GM18951 (cell line): Measurements from ENCODE around the gene UBE2I.
"Not testable (repeated sequence)": the region's sequence is repeated elsewhere in the genome, so short reads cannot be mapped to it uniquely, and the experiment has no call there.

Source experiments
- POLR2A ChIP-seq: IDR thresholded peaks from 4 replicates; pipeline ENCODE4 v1.6.1; 2011; ENCODE audit warnings: mild to moderate bottlenecking; ENCODE audit not compliant: insufficient read length, insufficient read depth; ENCODE audit errors: extremely low read depth
- in situ Hi-C: fragments of 300-500 bp; cut with MboI; formaldehyde crosslinking; loops from one replicate; pipeline ENCODE4 v1.12.0; 2022; ENCODE audit warnings: low sequenced_read_pairs, mixed read lengths, inconsistent platforms; ENCODE audit not compliant: unreplicated experiment

The UBE2I gene

GRCh38 chr16:1320097-1320496 lies 10.7 kb downstream of the UBE2I start:
- TF ChIP-seq POLR2A: no peak
- in situ Hi-C loops: no loop called here

- TF ChIP-seq POLR2A: no peak
- in situ Hi-C loops: no loop called here
Measured at GRCh38 chr16:1320658-1321240, 11.3 kb downstream of the UBE2I start.

GRCh38 chr16:1322407-1322806 lies 13.0 kb downstream of the UBE2I start:
- in situ Hi-C loops: no loop called here
- TF ChIP-seq POLR2A: no peak

- in situ Hi-C loops: no loop called here
- no peak for TF ChIP-seq POLR2A
Measured at GRCh38 chr16:1323296-1324239, 14.1 kb downstream of the UBE2I start.

GRCh38 chr16:1324286-1324826 lies 14.9 kb downstream of the UBE2I start:
- in situ Hi-C loops: no loop called here

GRCh38 chr16:1325261-1325660 lies 15.8 kb downstream of the UBE2I start:
- in situ Hi-C loops: no loop called here
- TF ChIP-seq POLR2A: no peak

More at GRCh38 chr16:1324286-1324826, 14.9 kb downstream of the UBE2I start:
- no peak for TF ChIP-seq POLR2A

GRCh38 chr16:1325673-1326371 lies 16.4 kb downstream of the UBE2I start:
- in situ Hi-C loops: no loop called here
- TF ChIP-seq POLR2A: peak; percentile 12

- in situ Hi-C loops: no loop called here
- no peak for TF ChIP-seq POLR2A
Measured at GRCh38 chr16:1326391-1326790, 17.0 kb downstream of the UBE2I start.

GRCh38 chr16:1326946-1327618 lies 17.6 kb downstream of the UBE2I start:
- in situ Hi-C loops: no loop called here
- TF ChIP-seq POLR2A: no peak

- in situ Hi-C loops: no loop called here
- TF ChIP-seq POLR2A: no peak
Measured at GRCh38 chr16:1327619-1327947, 18.1 kb downstream of the UBE2I start.

- in situ Hi-C loops: not testable (repeated sequence)
Measured at GRCh38 chr16:1328136-1328535, 18.7 kb downstream of the UBE2I start.

GRCh38 chr16:1328961-1329360 lies 19.5 kb downstream of the UBE2I start:
- in situ Hi-C loops: not testable (repeated sequence)
